ENCODE data around the gene HOXB2. TPM values are rescaled to one million over a fixed set of nuclear protein-coding genes. Genes with fewer than 3 reads are reported as not detected.

Gene HOXB2
- total RNA-seq, 1 donor from 2014 or later = not detected

DNA sequence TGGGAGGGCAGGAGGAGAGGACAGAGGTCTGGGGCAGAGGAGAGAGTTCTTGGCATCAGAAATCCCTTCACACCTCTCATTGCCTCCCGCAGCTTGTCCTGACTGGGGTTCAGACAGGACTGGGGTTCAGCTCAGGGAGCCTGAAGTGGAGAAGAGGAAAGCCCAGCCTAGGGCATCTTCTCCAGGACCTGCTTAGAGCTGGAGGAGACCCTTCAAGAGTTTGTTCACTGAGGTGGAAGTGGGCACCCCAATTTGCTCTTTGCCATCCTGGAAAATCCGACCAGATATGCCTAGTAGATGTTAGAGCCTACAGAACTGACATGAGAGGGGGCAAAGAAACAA, 43.1 kb upstream of the HOXB2 start:
- Histone ChIP-seq H3K9me3 (ENCODE audit: low read depth) (no peaks in the 10 kb centered on the region), H3K79me2 (ENCODE audit: low read depth) (no peaks in the 10 kb centered on the region), H3K27ac (no peak overlapping the region), H3K36me3 (no peaks in the 10 kb centered on the region), H3F3A (ENCODE audit: low read depth) (no peaks in the 10 kb centered on the region), H3K27me3 (peaks cover 100% of the 10 kb centered on the region), H3K4me3 (no peak overlapping the region), H3K4me1 (no peaks in the 10 kb centered on the region), H2AFZ (replicated peaks) (no peak overlapping the region), H3K4me2 (no peak overlapping the region), H3K9ac (no peak overlapping the region), H4K20me1 (ENCODE audit: low read depth) (peaks cover 93% of the 10 kb centered on the region)
- Mint-ChIP-seq H3K27me3 (ENCODE audit: insufficient read depth, low read depth) (peaks cover 97% of the 10 kb centered on the region), H3K36me3 (no peaks in the 10 kb centered on the region), H3K27ac (no peak overlapping the region), H3K4me1 (peaks cover 6% of the 10 kb centered on the region), H3K9me3 (peaks cover 14% of the 10 kb centered on the region), H3K4me3 (no peak overlapping the region)
- no peak for DNase-seq (ENCODE audit: low spot score)
- TF ChIP-seq EZH2 (IDR thresholded peaks at IDR 0.05) = no peak
- TF ChIP-seq EZH2phosphoT487 (IDR thresholded peaks at IDR 0.05) = no peak
- TF ChIP-seq, protein P1, sequence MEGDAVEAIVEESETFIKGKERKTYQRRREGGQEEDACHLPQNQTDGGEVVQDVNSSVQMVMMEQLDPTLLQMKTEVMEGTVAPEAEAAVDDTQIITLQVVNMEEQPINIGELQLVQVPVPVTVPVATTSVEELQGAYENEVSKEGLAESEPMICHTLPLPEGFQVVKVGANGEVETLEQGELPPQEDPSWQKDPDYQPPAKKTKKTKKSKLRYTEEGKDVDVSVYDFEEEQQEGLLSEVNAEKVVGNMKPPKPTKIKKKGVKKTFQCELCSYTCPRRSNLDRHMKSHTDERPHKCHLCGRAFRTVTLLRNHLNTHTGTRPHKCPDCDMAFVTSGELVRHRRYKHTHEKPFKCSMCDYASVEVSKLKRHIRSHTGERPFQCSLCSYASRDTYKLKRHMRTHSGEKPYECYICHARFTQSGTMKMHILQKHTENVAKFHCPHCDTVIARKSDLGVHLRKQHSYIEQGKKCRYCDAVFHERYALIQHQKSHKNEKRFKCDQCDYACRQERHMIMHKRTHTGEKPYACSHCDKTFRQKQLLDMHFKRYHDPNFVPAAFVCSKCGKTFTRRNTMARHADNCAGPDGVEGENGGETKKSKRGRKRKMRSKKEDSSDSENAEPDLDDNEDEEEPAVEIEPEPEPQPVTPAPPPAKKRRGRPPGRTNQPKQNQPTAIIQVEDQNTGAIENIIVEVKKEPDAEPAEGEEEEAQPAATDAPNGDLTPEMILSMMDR (IDR thresholded peaks at IDR 0.05) = no peak

DNA sequence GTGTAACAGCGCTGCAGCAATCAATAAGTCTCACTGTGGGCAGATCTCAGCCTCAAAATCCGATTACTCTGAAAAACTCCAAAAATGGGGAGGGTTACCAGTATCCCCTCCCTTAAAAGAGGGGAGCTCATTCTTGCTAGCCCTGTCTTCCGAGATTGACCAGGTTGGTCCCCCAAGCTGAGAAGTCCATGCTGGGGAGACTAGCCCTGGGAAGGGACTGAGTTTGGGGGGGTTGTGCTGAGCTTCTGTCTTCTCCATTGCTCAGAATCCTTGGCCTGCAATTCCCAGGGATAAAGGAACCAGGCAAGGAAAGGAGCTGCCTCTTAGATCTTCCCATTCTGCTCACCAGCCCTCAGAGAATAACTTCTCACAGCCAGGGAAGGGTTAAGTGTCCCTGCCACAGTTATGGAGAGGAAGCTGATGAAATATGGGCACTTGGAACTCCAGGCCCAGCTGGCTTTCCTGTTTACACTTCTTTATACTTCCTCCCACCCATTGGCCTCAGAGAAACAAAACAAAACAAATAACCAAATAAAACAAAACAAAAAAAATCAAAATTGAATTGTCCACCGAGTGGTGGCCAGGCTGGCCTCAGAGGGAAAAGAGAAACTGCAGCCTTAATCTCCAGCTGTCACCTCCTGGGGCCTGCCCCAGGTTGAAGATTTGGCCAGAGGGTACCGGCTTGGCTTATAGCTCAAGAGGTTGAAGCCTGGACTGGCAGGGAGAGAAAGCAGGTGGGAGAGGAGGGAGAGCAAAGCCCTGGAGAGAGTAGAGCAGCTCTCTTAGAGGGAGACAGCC, 42.6 kb upstream of the HOXB2 start:
- no peaks in the 10 kb centered on the region for H3K4me1 ChIP-seq
- H3K27ac Mint-ChIP-seq = no peak overlapping the region
- peaks cover 4% of the 10 kb centered on the region for H3K4me1 Mint-ChIP-seq
- no peaks in the 10 kb centered on the region for H3K36me3 ChIP-seq
- no peak overlapping the region for H3K27ac ChIP-seq
- no peaks in the 10 kb centered on the region for H3K79me2 ChIP-seq (ENCODE audit: low read depth)
- peaks cover 14% of the 10 kb centered on the region for H3K9me3 Mint-ChIP-seq
- H3K4me3 ChIP-seq = no peak overlapping the region
- DNase-seq (ENCODE audit: low spot score) = no peak
- H2AFZ ChIP-seq (replicated peaks) = no peak overlapping the region
- no peak for TF ChIP-seq EZH2phosphoT487 (IDR thresholded peaks at IDR 0.05)
- TF ChIP-seq EZH2 (IDR thresholded peaks at IDR 0.05) = no peak
- TF ChIP-seq, protein P1 (IDR thresholded peaks at IDR 0.05) = no peak
- no peaks in the 10 kb centered on the region for H3K9me3 ChIP-seq (ENCODE audit: low read depth)
- no peak overlapping the region for H3K9ac ChIP-seq
- H3K36me3 Mint-ChIP-seq = no peaks in the 10 kb centered on the region
- H4K20me1 ChIP-seq (ENCODE audit: low read depth) = peaks cover 93% of the 10 kb centered on the region
- H3K4me2 ChIP-seq = no peak overlapping the region
- no peak overlapping the region for H3K4me3 Mint-ChIP-seq
- peaks cover 97% of the 10 kb centered on the region for H3K27me3 Mint-ChIP-seq (ENCODE audit: insufficient read depth, low read depth)
- H3F3A ChIP-seq (ENCODE audit: low read depth) = no peaks in the 10 kb centered on the region
- H3K27me3 ChIP-seq = peaks cover 100% of the 10 kb centered on the region

DNA sequence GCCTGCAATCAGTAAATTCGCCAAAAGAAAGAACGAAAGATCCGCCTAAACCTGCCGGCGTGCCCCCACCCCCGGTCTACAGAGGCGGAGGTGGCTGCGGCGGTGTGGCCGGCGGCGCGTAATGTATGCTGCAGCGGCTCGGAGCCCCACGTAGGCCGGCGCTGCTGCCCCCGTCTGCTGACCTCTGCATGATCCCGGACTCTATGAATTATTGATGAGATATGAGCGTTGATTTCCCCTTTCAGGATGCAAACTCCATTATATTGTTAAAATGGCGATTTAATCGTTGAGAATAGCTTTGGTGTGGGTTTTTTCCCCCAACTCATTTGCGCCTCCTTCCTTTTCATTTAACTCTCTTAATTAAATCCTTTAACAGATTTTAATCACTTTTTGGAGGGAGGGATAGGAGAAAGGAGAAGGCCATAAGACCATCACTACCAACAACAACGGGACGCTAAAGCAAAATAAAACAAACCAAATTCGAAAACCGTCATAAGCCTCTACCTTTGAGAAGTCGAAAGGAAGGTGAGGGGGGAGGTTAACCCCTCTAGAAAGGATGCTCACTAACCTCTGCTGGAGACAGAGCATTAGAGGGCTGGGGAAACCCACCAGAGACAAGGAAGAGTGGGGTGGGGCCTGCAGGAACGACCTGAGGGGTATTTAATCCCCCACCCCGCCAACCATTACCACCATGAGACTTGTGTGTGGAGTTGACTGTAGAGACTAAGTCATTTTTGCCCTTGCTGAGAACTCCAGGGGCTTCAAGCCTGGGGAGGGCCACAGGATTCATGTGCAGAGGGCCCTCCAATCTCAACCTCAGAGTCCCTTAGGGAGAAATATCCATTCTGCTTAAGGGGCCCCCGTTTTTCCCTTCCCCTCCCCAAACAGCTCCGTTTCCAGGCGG, 41.7 kb upstream of the HOXB2 start:
- peaks cover 100% of the 10 kb centered on the region for H3K27me3 ChIP-seq
- no peaks in the 10 kb centered on the region for H3K9me3 ChIP-seq (ENCODE audit: low read depth)
- Mint-ChIP-seq H3K36me3 (no peaks in the 10 kb centered on the region), H3K27me3 (ENCODE audit: insufficient read depth, low read depth) (peaks cover 98% of the 10 kb centered on the region), H3K4me1 (peaks cover 4% of the 10 kb centered on the region), H3K4me3 (no peak overlapping the region), H3K9me3 (peaks cover 14% of the 10 kb centered on the region), H3K27ac (no peak overlapping the region)
- no peaks in the 10 kb centered on the region for H3K4me1 ChIP-seq
- TF ChIP-seq EZH2phosphoT487 (IDR thresholded peaks at IDR 0.05) (peak; percentile 99), EZH2 (IDR thresholded peaks at IDR 0.05) (peak; percentile 99)
- TF ChIP-seq, protein P1 (IDR thresholded peaks at IDR 0.05) = no peak
- no peak overlapping the region for H3K4me3 ChIP-seq
- no peak overlapping the region for H3K9ac ChIP-seq
- no peaks in the 10 kb centered on the region for H3K79me2 ChIP-seq (ENCODE audit: low read depth)
- no peaks in the 10 kb centered on the region for H3F3A ChIP-seq (ENCODE audit: low read depth)
- H3K27ac ChIP-seq = no peak overlapping the region
- no peak for DNase-seq (ENCODE audit: low spot score)
- H4K20me1 ChIP-seq (ENCODE audit: low read depth) = peaks cover 93% of the 10 kb centered on the region
- H3K4me2 ChIP-seq = no peak overlapping the region
- no peaks in the 10 kb centered on the region for H3K36me3 ChIP-seq
- no peak overlapping the region for H2AFZ ChIP-seq (replicated peaks)

All from neural progenitor cell (in vitro differentiated cells).